HG03520 (cell line): ENCODE data around the gene XCL2.

Source experiments
- ATAC-seq: cut with Tn5 transposase; IDR thresholded peaks from one replicate; pipeline ENCODE4 v1.9.1; 2021; ENCODE audit warnings: mild to moderate bottlenecking, moderate library complexity; ENCODE audit not compliant: unreplicated experiment

XCL2 gene

DNA sequence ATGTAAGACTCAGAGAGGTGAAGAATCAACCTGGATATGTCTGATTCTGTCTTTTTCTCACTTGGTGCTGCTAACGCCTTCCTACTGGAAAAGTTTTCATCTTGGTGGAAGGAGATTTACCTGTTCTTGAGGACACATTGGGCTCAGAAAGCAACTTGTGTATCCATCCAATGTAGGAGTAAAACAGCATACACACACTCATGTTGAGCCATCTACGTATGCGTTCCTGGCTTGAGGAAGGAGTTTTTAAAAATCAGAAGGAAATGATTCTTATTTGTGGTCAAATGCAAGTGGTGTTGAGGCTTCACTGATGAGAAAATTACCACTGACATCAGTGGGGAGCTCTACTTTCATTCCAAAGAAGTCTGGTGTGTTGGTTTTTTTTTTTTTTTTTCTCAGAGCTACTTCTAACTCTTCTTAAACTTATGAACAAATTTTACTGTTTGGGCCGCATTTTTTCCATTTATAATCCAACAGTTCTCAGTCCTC, 25.6 kb downstream of the XCL2 start:
- no peak for ATAC-seq

DNA sequence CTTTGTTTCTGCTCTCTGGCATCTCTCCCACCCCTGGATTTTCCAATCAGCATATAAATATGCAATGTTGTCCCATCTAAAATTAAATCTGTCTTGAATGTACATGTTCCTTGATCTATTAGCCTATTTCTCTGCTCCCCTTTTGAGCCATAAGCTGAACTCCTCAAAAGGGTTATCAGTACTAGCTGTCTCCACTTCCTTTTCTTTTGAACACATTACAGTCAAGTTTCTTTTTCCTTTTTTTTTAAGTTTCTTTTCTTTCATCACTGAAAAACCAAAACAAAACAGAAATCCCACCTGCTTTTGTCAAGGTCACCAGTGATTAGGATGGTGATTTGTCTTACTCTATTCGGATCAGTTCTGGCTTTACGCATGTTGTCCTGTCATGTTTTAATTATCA, 29.3 kb downstream of the XCL2 start:
- no peak for ATAC-seq

DNA sequence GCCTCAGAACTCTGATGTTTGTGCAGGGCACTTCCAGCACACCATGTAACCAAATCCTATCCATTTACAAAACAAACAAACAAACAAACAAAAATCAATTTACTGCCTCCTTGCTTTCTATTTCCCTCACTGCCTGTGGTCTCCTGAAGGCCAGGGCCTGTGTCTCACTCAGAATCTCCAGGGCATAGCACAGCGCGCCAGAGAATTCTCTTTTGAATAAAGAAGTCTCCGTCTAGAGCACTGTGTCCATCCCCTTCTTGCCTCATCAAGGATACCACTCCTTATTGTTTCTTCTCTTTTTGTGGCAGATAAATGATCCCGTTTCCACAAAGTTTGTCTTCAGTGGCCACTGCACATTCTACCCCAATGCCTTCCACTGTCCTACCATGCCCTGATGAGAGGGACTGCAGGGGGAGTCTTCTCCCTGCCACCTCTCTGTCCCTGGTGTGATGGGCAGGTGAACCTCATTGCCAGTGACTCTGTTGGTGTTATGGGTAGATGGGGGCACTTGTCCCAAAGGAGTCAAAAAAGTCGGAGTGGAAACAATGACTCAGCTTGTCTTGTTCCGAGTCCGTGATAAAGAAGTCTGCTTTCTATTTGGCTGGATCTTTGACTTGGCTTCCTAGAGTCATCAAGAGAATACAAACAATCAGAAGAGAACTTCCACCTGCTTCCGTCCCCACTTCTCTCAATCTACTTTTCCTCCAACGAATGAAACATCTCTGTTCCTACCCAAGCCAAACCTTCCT, 30.0 kb downstream of the XCL2 start:
- ATAC-seq: no peak

DNA sequence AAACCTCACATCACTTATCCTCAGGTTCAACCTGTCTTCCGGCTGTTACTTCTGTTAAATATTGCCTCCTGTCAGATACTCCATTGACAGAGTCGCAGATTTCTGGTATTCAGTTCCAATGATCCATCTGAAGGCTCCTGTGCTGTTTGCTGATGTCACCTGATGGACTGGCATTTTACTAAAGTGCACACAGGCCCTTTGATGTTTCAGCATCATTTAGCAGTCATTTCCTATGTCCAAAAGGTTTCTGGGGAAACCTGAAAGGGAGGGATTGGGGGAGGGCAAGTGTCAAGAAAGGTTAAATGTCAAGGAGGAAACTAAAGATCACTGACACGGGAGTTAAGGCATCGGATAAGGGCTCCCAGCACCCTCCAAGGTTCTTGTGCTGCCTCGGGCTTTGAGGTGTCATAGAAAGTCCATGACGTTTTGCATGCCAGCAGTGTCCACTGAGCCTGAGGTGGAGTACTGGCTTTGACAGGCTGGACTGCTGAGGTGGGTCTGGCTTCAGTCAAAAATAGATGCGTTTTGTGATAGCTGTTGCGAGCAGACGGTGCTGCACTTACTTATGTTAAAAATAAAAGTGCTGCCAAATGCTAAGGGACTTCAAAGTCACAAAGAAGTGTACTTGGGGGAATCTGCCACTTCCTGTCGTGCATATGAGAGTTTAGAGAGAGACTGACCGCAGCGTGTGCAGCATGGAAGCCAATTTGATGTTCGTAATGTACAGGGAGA, 30.8 kb downstream of the XCL2 start:
- ATAC-seq: no peak

DNA sequence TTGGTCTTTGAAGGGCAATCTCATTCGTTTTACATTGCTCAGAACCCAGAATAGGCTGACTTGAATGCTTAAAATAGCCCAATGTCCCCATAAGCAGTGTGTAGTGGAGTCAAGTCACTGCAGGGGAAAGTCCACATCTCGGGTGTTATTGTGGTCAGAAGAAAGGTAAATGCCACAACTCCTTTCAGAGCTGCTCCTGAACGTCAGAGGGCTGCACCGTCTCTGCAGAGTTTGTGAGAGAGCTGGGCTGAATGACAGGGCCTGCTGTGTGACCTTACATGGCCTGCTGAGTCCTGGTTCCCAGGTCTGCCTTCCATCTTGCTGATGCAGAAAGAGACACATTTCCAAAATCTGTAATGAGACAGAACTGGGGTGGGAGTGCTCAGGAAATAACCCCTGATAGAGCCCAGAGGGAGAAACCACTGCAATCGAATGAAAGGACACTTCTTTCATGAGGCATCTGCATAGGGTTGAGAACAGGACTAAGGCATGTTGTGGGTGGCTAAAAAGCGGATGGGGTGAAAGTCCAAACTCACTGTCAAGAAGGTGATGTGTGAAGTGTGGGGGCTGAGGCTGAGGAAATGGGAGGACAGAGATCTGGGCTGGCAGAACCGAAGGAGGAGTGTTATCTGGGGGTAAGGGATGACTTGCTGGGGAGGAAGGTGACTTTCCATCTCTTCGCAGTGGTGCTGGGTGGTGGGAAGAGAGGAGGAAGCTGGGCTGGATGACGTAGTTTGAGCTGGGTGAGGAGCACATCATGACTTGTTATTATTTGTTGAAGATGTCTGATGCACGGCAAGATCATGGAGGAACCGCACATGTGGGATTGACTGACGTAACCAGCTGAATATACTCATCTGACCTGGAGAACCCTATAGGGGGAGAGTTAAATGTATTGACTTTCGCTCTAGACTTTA, 33.7 kb downstream of the XCL2 start:
- peak; percentile 61 for ATAC-seq

DNA sequence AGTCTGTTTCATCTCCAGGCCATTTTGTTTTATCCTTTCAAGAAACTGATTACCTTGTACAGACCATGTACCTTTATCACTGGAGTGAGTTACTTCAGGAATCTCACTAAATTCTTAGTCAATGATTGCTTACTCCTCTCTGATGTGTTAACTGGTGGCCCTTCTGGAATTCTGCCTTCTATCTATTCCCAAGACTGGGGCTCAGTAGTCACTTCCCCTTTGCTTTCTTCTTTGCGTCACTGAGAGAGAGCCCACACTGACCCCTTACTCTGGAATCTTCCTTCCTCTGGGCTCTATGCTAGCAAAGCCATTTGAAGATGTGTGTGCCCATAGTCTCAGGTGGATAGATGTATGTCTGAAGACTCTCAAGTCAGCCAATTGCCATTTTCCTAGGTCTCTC, 34.6 kb downstream of the XCL2 start:
- no peak for ATAC-seq

DNA sequence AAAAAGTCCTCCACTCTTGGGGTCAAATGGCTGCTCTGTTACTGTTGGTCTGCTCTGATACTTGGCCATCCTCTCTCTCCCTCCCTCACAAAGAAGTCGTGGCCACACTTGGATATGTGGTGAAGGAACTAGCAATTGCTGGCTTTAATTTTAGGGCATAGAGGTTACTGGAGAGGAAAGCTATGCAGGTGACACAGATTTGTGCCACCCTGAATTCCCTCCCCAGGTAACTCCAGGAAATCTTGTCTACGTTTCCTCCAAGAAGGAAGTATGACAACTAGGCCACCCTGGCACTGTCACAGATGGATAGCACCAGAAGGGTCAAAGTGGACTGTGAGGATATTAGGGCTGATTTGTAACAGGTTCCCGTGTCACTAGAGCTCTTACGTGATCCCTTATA, 36.0 kb downstream of the XCL2 start:
- ATAC-seq: no peak

DNA sequence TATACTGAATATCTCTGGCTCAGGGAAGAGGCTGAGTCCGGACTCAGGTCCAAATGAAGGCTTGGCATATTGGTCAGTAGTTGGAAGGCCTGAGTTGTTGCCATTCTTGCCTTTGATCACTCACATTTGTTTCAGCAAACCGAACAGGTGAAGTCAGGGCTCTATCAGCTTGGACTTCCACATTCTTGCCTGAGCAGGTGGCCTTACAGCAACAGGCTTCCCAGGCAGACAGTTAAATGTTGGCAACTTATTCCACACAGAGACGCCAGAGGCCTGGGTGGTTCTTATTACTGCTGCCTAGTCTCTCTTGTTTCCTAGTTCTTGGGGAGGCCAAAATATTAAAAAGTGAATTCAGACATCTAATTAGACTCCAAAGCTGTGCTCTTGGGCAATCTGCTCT, 36.6 kb downstream of the XCL2 start:
- ATAC-seq: no peak

DNA sequence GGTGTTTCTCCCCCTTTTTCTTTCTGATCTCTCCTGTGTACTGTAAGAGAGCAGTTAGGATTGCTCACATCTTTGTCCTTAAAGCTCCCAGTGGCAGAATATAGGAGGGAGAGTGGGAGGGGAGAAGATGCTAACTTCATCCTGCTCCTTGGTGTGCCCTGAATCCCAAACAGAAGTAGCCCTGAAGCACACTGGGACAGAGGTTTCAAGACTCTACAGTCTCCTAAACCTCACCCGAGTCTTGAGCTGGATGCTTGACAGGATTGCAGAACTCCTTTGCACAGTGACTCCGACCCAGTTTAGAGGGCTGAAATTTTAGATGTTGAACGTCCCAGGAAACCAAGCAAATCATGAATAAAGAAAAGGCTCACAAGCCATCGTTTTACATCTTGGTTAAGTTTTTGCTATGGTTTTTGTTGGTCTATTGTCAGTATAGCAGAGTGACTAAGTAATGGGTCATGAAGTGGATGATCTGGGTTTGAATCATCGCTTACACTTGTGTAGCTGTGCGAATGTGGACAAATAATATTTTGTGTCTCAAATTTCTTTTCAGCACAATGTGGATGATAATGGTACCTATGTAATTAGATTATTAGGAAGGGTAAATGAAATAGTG, 37.5 kb downstream of the XCL2 start:
- no peak for ATAC-seq

DNA sequence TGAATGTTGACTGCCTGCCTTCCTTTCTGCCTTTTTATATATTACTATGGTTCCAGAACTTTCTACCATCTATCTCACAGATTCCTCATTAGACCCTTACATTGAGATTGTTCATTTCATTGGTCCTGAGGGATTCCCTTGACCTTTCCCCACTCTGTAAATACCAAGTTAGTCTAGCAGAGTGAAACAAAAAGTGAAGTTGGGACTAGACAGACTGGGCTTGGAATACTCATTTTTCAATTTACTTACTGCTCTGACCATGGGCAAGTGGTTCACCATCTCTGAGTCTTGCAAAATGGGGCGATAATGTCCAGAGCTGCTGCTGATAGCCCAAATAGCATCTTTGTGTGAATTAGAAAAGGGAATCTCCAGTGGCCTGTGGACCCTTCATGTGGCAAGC, 38.8 kb downstream of the XCL2 start:
- no peak for ATAC-seq

DNA sequence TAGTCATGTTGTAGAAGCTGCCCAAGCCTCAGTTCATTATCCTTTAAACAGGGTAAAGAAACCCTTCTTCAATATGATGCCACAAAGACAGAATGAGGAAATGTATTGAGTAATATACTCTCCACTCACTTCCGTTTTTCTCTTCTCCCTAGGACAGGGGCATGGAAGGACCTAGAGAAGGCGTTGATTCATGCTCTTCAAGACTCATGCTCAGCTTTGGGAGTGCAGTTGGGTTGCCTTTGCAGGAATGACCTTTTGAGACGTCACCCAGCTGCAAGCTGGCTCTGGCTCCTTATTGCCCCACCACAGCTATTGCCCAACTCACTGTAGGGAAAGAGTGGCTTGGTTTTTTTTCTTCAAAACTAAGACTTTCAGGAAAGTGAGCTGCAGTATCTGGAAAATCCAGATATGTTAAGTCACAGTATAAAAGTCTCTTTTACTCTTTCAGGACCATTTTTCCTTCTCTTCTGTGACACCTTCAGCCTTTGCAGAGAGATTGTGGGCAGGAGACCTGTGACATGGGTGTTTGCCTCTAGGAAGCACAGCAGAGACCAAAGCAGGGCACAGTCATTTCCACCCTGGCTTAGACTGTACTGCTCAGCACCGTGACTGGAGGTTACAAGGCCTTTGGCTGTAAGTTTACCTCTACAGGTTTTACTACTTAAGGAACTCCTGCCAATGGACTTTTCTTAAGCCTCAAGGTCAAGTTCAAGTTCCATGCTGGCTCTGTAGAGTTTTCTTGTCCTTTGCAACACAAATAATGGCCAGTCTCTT, 39.5 kb downstream of the XCL2 start:
- peak; percentile 62 for ATAC-seq

DNA sequence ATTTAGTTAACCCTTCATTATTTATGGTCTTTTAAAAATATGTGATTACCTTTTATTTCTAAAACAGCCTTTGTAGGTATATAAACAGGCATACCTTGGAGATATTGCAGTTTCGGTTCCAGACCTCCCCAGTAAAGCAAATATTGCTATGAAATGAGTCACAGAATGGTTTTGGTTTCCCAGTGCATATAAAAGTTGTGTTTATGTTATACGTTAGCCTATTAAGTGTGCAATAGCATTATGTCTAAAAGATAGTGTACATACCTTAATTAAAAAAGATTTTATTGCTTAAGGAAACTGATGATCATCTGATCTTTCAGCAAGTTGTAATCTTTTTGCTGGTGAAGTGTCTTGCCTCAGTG, 44.1 kb downstream of the XCL2 start:
- peak; percentile 52 for ATAC-seq

DNA sequence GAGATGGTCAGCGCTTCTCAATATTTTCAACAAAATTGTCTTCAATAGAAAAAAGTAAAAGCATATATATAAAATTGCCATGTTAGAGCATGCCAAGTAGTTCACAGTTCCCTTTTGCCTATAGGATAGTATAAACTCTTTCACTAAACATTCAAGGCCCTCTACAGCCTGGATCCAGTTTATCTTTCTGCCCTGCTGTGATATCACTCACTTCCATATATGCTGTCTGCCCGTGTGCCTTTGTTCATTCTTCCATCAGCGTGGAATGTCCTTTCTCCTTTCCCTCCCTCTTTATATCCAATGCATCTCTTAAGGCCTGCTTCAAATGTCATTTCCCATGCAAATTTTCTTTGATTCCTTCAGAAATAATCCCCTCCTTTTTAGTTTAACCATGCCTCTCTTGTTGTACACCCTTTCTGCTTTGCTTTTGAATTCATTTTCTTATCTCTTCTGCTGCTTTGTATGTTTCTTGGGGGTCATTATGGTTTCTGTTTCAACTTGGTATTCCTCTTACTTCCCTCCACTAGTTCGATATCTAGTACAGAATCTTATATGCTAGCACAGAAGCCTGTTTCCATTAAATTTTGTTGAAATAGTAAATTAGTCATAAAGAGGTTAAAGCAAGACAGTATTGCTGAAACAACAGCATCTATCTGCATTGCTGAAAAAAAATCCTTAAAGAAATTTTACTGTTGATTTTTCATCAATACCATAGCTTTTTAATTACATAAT, 44.7 kb downstream of the XCL2 start:
- ATAC-seq: no peak

DNA sequence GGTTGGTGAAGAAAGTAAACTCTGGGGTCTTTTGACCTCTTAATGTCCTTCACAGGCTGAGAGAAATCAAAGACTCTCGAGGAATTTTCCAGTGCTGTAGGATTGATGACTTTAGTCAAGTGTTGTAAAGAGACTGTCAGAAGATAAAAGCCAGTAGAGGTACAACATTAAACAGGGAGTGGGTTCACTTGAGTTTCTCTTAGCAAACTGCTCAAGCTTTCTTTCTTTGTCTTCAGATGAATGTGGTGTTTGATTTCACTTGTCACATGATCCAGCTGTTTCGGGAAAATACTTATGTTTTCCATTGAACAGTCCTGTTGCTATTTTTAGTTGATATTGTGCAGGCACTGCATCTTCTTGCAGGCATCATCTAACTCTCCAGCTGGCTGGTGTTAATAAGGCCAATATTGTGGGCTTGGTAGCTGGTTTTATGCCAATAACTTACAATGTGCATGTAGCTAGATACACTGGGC, 45.6 kb downstream of the XCL2 start:
- ATAC-seq: no peak

DNA sequence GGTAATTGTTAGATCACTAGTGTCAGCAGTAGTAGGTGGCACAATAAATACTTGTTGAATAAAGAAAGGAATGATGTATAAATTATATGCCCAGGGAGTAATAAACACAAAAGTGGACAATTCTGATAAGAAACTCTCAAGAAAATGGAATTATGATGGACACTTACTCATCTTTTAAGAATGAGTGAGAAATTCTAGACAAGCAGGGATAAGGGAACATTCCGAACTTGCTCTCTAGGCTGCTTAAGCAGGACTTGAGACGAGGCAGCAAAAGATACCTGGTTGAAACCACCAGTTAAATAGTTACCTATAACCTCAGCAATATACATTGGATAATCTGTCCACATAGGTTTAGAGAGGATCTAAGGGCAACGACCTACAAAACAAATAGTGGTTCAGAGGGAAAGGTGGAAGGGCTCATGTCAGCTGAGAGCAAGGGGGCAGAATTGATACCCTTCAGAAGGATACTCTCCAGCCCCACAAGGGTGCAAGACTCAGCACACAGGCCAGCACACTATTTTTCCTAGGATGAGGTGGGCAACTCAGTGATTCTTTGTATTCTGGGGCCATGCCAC, 46.3 kb downstream of the XCL2 start:
- no peak for ATAC-seq

DNA sequence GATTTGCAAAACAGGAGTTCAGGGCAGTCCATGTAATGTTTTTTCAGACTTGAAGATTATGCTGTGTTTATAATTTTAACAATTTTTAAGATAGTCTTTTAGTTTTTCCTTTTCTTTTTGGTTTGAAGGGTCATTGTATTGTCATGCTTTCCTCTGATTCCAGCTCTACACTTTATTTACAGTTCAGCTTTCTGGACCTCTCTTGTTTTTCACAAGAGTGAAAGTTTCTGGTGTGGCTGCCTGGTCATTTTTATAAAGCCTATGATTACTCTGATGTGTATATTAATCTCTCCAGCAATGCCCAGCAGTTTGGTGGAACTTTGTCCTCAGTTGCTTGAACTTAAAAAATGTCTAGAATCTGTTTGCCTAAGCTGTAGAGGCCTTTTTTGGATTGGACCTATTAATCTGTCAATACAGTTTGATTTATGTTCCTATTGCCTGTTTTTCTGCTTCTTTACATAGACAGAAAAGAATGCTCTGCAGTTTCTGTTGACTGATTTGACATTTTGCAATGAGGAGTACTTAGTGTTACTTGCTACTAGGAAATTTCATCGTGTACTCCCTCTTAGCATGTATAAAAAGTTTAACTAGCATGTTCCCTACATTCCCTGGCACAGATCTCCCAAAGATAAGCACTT, 52.2 kb downstream of the XCL2 start:
- no peak for ATAC-seq
